ENCODE measurements around the gene STARD3. TPM values are rescaled to one million over a fixed set of nuclear protein-coding genes. Genes with fewer than 3 reads are reported as not detected.

Gene STARD3
- total and polyA plus RNA-seq, 9 of the 15 experiments (the other 6 are each of a cell fraction or from before 2014, with no cell fraction given), result 0.63 to 87.0 (median 46.0) TPM

- TF ChIP-seq ASH1L (IDR thresholded peaks at IDR 0.05; ENCODE audit: borderline replicate concordance, low read depth, partially characterized antibody) (peak; percentile 25), BCLAF1 (IDR thresholded peaks at IDR 0.05; ENCODE audit: borderline replicate concordance in 1 of 2, control insufficient read depth in 1 of 2, low read depth in 2 of 2, low read length in 1 of 2) (no peak), NFE2L1 (tag; IDR thresholded peaks at IDR 0.05; ENCODE audit: borderline replicate concordance, low read depth) (no peak), ETS2 (tag; IDR thresholded peaks at IDR 0.05; ENCODE audit: borderline replicate concordance, poor library complexity, severe bottlenecking) (no peak), TFAM (CRISPR knock-in tag; conservative IDR thresholded peaks at IDR 0.05) (no peak), RB1 (IDR thresholded peaks at IDR 0.05; ENCODE audit: low read depth) (0 out of 2 replicates have a peak, but pooled peaks have one; percentile 66), ZNF140 (CRISPR knock-in tag; IDR thresholded peaks at IDR 0.05) (no peak), ZBTB7A (IDR thresholded peaks at IDR 0.05; ENCODE audit: borderline replicate concordance, control insufficient read depth, low read depth, low read length) (peak; percentile 47; the same call in 1 of the 2 replicates), NR1H2 (CRISPR knock-in tag; IDR thresholded peaks at IDR 0.05) (no peak), MITF (IDR thresholded peaks at IDR 0.05) (no peak; the same call in 1 of the 2 replicates), XRCC4 (IDR thresholded peaks at IDR 0.05; ENCODE audit: extremely low read depth, insufficient read depth, insufficient read length) (no peak), TRIM28 (IDR thresholded peaks at IDR 0.05) (no peak), POLR2AphosphoS2 (IDR thresholded peaks at IDR 0.05; ENCODE audit: low read length) (no peak), ZNF395 (CRISPR knock-in tag; IDR thresholded peaks at IDR 0.05) (no peak), ZNF184 (CRISPR knock-in tag; IDR thresholded peaks at IDR 0.05) (no peak), NFE2 (IDR thresholded peaks at IDR 0.05; ENCODE audit: low read depth) (no peak), ZNF583 (CRISPR knock-in tag; IDR thresholded peaks at IDR 0.05) (peak; percentile 47; the same call in 1 of the 2 replicates), ZNF707 (CRISPR knock-in tag; conservative IDR thresholded peaks at IDR 0.05) (no peak), ZBTB43 (CRISPR knock-in tag; IDR thresholded peaks at IDR 0.05) (no peak)
Measured at GRCh38 chr17:39687546-39688474, 50.9 kb downstream of the STARD3 start, which contains the start of gene PGAP3 (continued).
